Measurements from ENCODE around the gene OR2B3.
"Not testable (repeated sequence)": the region's sequence is repeated elsewhere in the genome, so short reads cannot be mapped to it uniquely, and the experiment has no call there.

Gene OR2B3
- 0 reads per million in 4 donors for total RNA-seq

GRCh38 chr6:29087213-29087612 lies at the start of gene OR2B3:
OR2B3 (minus strand) TSS chr6:29087313; CDS start chr6:29087248, 65 bp downstream.
- no peak for DNase-seq

GRCh38 chr6:29131691-29132090 lies 44.6 kb upstream of the OR2B3 start:
- DNase-seq, result no peak

- DNase-seq, result no peak
Observed at GRCh38 chr6:29130644-29131043, 43.5 kb upstream of the OR2B3 start.

- DNase-seq, result peak in 1 of 5 donors; percentile 11
Observed at GRCh38 chr6:29129326-29130012, 42.4 kb upstream of the OR2B3 start.

GRCh38 chr6:29114964-29115363 lies 27.9 kb upstream of the OR2B3 start:
- not testable (repeated sequence) for DNase-seq

- DNase-seq, result no peak
Observed at GRCh38 chr6:29112135-29112534, 25.0 kb upstream of the OR2B3 start.

GRCh38 chr6:29107758-29108157 lies 20.6 kb upstream of the OR2B3 start, which contains the start of gene OR2J3:
OR2J3 (plus strand) TSS chr6:29108058; CDS start chr6:29111891, 3,833 bp downstream.
- no peak for DNase-seq

- no peak for DNase-seq
Observed at GRCh38 chr6:29099190-29099589, 12.1 kb upstream of the OR2B3 start, which contains the start of gene OR2J1. OR2J1 (plus strand) TSS chr6:29099490; CDS start chr6:29100943, 1,453 bp downstream.

- DNase-seq, result no peak
Observed at GRCh38 chr6:29097803-29098202, 10.7 kb upstream of the OR2B3 start.

- no peak for DNase-seq
Observed at GRCh38 chr6:29092957-29093356, 5.8 kb upstream of the OR2B3 start.

- no peak for DNase-seq
Observed at GRCh38 chr6:29082457-29082856, 4.7 kb downstream of the OR2B3 start.

- DNase-seq, result no peak
Observed at GRCh38 chr6:29081312-29081711, 5.8 kb downstream of the OR2B3 start.

GRCh38 chr6:29079203-29079602 lies 7.9 kb downstream of the OR2B3 start:
- no peak for DNase-seq

- peak in 1 of 5 donors; percentile 2 for DNase-seq
Observed at GRCh38 chr6:29071831-29072723, 15.0 kb downstream of the OR2B3 start.

GRCh38 chr6:29051680-29052079 lies 35.4 kb downstream of the OR2B3 start:
- DNase-seq, result no peak

GRCh38 chr6:29045075-29045474 lies 42.0 kb downstream of the OR2B3 start, which contains the start of gene OR2W1:
OR2W1 (minus strand) TSS chr6:29045175; CDS start chr6:29045175, 0 bp downstream.
- no peak for DNase-seq
